HG03045 (cell line): ENCODE data around the gene CTRB2.

ENCODE experiments used
- ATAC-seq: cut with Tn5 transposase; IDR thresholded peaks from one replicate; pipeline ENCODE4 v1.9.1; 2021; ENCODE audit warnings: mild to moderate bottlenecking, moderate library complexity; ENCODE audit not compliant: unreplicated experiment

Gene CTRB2

DNA sequence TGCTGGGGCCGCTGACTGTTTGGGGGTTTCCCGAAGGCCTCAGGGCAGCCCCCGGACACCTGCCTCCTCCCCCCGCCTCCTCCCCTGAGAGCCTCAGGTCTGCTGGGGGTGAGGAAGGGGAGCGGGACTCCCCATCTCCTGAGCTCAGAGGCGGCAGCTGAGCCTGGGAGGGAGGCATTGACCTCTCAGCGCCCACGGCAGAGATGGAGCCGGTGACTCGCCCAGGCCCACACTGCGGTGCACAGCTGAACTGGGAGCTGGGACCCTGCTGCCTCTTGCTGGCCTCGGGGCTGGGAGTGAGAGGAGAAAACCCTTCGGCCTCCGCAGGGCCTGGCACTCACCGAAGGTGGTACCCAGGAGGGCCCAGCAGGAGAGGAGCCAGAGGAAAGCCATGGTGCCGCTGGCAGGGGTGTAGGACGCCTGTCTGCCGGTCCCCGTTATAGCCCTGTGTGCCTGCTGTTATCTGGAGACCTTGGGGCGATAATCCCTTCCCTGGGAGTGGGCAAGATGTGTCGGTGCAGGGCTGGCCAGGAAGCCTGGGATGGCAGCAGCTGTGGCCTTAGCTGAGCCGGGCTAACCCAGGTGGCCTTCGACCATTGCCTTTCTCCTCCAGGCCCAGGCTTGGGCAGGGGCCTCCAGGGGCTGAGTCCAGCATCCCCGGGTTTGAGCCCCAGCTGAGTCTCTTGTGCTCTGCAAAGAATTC, at the start of gene CTRB2:
Gene CTRB2, minus strand, starts transcription at position 413 of the 703 bp plus-strand sequence. Its CDS starts 20 bp downstream, at position 393.
- ATAC-seq: no peak

DNA sequence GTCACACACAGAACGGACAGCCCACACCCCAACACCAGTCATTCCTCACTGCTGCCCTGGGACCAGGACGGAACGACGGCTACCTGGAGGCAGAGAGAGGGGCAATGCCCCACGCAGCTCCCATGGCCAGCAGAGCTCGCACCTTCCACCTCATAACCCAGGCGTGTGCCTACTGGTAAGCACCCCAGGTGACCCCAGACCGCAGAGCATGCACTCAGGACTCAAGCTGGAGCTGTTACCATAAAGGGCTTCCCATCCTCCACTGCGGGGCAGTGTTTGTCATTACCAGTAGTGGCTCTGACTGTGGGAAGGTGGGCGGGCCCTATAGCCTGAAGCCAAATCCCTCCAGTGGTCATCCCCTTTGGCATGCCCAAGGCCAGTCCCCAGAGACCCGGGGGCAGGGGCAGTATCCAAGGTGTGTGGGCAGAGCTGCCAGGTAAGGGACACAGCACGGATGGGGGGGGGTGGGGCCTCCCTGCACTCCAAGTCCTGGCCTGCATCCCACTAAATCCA, 49.2 kb upstream of the CTRB2 start:
- ATAC-seq: no peak

DNA sequence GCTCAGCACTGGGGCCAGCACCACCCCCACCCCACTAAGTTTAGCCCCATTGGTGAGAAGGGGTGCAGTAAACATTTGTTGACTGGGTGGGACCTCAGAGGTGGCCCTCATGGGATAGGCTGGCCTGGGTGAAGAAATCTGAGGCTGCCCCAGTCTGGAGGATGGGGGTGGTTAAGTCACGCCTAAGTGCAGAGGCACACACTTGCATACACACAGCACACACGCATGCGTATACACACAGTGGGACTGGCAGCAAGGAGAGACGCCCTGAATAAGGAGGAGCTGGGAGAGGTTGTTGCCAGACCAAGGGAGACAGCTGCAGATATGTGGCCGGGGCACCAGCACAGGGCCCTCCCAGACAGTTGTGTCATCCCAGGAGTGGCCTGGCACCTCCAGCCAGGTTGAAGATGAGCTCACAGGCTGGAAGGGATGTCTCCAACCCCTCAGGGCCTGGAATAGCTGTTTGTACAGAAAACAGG, 47.4 kb upstream of the CTRB2 start:
- no peak for ATAC-seq

DNA sequence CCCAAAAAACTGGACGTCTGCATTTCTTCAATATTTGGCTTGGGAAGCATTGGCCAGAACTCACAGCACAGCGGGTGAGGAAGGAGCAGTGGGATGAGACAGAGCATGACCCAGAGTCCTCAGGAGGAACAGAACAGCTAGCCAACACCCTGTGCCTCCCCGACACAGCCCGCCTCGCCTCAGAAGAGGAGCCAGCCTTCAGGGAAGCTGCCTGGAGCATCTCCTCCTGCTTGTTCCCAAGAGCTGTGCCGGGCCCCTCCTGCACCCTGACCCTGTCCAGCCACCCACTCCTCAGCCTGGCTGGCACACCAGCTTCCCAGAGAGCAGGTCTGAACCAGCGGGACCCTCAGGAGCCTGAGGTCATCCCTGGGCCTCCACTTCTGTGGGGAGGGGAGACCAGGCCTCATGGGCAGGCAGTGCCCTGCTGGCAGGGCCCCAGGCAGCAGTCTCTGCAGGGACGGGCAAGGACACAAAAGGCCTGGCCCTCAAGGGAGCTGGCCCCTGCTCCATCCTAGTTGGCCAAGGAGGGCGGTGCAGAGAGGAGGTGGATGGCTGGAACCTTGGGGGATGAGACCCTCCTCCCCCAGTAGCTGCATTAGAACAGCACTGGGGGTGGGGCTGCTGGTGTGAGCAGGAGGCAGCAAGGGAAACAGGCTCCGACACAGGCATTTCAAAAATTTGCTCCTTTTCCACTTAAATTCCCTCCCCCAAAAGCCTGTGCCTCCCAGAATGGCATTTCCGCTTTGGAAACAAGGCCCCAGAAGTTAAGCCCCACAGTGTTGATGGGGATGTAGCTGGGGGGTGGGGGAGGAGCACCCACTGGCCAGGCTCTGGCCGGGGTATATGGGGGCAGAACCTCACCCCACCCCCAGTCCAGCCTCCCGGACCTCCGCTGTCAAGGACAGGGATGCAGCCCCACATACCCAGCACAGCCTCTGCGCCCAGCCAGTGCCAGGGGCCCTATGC, 46.3 kb upstream of the CTRB2 start:
- ATAC-seq: no peak

DNA sequence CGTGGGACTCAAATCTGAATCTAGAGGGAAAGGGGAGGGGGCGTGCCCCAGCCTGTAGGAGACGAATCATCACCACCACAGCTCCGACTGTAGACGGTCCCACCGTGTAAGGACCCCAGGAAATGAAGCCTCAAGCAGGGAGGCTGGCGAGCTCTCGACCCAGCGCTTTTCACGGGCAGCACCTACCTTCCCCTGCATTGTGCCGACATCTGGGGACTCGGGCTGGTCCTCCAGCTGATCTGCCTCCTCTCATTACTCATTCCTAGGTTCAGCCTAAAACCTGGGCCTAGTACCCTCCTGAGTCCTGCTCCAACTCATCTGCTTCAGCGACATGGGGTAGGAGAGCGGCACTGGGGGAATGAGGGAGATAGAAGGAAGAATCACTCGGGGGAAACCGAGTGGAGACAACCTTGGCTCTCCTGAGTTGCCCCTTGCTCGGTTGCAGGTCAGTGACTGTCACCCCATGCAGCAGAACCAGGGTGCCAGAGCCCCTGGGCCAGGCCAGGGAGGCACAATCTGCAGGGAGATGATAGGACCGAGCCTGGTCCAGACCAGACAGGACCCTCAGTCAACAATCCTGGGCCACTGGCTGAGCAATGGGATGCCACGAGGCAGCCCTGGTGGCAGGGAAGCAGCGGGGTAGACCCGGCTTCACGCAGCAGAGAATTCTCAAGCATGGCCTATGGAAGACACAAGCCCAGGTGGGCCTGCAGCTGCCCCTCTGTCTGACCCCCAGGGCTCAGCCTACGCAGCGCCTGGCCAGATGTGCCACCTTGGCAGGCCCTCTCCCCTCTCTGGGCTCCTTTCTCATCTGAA, 45.3 kb upstream of the CTRB2 start:
- no peak for ATAC-seq

DNA sequence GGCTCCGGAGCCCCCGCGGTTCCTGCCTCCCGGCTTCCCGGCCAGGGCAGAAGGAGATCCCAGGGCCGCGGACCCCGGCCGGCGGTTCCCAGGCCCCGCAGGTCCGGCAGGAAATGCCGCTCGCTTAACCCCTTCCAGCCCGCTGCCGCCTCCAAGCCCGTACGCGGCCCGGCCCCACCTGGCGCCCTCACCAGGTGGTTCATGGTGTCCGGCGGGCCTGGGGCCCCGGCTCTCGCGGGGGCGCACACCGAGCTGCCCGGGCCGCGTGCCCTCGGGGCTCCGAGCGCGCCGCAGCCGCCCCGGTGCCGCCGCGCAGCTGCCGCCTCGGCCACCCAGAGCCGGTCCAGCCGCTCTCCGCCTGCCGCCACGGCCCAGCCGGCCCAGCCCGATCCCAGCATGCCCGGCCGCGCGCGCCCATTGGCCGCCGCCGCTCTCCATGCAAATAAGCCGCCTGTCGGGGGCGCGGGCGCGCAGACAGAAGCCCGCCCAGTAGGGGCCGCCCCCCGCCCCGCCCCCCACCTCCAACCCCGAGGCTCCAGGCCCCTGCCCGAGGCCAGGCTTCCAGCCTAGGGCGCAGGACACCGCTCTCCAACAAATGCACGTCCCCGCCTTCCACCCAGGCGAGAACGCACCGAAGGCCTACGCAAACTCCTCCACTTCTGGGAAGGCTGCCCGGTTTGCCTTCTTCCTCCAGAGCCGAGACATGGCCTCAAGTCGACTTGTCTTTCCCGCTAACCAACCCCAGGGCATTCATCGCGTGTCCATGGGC, 44.5 kb upstream of the CTRB2 start, which contains the start of gene BCAR1:
Gene BCAR1, minus strand, starts transcription at position 345 of the 769 bp plus-strand sequence. Its CDS starts 142 bp downstream, at position 203.
- ATAC-seq: peak; percentile 65

DNA sequence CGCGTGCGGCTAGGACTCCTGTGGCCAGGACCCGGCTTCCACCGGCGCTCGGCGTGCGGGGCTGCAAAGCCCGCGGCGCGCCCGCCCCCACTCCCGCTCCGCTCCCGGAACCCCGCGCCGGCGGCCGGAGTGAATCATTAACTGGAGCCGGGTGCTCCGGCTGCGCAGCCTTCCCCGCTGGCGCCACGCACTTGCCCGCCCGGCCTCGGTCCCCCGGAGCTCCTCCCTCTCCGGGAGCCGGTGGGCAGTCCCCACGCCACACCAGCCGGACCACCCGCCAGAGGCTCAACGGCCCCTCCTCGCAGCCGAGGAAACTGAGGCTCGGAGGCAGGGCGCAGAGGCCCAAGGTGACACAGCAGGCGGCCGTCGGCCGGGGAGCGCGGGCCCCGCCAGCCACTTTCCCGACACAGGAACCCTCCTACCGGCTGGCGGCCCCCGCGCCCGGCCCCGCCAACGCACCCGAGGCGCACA, 43.9 kb upstream of the CTRB2 start:
- ATAC-seq: peak; percentile 41

DNA sequence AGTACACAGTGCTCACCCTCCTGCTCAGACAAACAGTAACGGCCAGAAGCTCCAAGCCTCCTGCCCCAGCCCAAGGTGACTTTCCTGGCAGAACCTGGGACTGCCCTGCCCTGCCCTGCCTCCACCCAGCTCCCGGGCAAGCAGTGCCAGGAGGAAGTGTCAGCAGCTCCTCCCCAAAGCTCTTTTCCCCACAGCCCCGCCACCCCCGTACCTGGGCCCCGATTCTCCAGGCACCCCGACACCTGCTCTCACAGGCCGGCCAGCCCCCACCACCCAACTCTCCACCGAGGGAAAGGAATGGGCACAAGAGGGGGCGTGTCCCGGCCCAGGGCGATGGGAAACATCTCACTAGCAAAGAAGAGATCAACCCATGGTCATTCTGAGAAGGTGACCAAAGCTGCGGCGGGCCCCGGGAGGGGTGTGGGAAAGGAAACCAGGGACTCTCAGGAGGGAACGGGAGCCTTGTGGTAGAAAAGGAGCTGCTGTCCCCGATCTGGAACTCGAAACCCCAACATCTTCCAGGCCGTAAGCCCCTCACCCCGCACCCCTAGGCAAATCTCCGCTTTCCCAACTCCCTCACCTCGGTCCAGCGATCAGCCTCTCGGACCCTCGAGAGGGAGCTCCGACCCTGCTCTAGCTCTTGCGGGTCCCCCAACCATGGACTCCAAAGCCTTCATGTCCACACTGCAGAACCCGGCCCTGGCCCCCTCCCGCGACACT, 43.3 kb upstream of the CTRB2 start:
- ATAC-seq: no peak

DNA sequence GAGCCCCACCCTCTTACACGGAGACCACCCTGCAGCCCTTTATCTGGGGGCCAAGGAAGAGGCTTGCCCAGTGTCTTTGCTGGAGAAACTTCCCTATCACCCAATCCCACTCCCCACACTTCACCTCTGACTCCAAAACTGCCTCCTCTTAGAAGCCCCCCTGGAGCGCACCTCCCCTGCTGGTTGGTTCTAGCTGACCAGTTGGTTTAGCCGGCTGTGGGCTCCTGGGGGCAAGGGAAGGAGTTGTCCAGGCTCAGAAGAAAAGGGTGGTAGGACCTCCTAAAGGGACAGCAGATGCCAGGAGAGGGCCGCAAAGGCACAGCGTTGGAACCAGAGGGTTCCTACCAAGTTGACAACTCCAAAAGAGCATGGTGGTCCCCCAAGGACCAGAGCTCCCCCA, 42.5 kb upstream of the CTRB2 start:
- ATAC-seq: no peak

DNA sequence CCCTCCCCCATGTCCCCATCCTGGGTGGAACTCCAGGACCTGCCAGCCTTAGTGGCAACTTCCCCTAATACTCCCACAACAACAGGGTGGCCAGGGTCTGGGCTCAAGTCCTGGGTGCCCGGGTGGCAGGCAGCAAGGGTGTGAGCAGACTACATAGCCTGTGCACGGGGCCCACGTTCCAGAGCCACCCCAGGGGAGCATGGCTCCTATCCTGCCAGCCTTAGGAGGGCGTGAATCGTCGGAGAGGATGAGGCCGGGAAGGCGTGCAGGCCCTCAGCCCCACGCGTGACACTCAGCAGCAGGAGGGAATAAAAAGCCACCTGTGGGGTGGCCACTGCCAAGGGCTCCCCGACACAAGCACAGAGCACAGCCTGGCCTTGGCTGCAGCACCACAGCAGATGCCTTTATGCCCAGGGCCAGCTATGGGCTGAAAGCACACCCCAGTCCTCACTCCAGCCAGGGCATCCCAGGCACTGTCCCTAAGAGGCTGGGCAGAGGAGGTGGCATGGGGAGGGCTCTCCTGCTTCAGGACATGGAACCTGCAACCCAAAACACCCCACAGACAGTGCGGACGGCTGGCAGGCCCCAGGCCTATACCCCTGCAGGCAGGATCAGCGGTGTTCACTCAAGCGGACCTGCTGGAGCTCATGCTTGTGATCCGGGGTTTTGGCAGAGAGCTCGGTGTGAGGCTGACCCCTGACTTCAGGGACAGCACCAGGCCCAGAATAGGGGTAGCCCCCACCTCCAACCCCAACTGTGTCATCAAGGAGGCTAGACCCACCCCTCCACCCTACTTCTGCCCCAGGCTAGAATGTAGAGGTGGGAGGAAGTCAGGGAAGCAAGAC, 41.8 kb upstream of the CTRB2 start:
- no peak for ATAC-seq

DNA sequence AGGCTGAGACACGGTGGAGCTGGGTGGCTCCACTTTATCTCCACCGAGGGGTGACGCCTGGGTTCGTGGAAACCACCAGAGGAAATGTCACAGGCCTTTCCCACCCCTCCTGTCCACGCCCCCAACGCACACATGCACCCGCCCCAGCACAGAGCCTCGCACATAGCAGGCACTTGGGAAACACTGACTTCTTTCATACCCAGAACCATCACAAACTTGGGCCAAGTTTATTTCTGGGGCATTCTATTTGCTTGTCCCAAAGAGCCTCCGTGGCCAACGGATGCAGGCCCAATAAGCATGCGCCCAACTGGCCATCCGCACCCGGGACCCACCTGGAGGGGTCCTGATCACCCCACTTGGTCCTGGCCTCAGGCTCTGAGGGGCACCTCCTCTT, 41.2 kb upstream of the CTRB2 start:
- no peak for ATAC-seq

DNA sequence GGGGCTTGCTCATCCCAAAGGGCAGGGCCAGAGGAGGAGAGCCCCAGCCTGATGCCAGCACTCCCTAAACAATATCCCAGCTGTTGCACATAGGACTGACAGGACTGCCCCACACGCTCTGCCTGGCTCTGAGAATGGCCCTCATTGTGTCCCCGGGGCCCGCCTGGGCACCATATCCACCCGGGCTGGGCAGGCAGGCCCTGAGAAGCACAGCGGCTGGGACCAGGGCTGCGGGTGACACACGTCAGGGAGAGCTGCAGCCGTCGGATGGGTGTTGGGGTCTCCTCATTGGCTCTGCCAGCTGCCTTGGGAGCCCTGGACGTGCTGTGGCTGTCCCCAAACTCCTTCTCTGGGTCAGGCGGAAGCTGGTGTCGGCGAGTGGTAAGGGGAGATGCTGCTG, 40.3 kb upstream of the CTRB2 start:
- no peak for ATAC-seq

DNA sequence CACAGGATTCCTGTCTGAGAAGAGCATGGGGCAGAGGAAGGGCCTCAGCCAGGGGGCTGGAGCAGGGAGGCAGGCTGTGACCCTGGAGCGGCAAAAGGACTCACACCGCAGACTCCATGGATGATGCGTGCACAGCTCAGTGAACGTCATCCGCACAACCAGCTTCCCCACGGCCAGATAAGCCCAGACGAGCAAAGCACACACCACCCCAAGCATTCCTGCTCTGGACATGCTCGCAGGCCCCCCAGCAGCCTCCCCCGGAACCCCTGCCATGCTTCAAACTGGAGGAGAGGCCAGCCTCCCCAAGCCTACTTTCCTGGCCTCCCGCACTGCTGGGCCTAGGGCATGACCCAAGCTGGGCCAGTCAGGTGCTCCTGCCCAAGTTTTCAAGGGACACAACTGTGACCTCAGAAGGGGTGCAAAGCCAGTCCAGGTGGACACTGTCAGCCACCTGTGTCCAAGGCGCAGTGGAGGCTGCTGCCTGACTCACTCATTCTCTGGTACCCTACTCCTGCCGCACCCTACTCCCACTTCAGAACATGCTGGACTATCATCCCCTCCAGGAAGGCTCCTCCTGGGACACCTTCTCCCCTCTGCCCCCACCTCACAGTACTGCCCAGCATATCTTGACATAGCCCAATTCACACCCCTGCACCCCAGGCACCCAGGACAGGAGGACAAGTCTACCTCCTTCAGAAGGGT, 39.7 kb upstream of the CTRB2 start:
- ATAC-seq: no peak

DNA sequence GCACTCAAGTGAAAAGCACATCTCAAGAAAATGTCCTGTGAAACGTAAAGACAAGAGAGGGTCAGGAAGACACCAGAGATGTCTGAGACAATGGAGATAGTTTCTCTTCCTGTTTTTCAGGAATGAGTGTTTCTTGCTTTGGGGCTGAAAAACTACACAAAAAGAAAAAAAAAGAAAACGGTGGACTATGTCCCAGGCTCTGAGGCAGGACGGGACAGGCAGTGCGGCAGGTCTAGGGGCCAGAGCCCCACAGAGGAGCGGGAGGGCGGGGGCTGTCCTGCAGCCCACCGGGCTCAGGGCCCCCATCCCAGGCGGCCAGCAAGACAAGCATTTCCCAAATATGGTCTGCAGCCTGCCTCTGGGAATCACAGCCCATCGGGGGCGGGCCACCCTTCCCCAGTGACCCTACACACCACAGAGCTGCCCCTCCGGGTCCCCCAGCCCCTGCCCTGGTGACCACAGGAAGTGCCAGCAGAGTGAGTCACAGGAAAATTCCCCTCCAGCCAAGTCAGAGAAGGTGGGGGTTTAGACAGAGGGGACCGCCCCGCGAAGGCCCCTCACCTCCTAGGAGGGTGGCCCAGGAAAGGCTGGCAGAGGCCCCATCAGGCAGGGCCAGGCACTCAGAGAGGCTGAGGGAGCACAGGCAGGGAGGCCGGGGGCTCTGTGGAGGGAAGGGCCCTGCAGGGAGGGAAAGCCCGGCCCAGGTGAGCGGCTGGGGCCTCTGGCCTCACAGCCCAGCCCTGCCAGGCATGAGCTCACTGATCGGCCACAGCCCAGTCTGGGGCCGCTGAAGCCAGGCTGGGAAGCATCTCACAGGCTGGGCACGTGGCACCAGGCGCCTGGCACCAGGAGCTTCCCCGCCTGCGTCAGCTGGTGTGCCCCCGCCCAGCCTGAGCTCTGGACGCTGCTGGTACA, 38.1 kb upstream of the CTRB2 start:
- peak; percentile 35 for ATAC-seq

DNA sequence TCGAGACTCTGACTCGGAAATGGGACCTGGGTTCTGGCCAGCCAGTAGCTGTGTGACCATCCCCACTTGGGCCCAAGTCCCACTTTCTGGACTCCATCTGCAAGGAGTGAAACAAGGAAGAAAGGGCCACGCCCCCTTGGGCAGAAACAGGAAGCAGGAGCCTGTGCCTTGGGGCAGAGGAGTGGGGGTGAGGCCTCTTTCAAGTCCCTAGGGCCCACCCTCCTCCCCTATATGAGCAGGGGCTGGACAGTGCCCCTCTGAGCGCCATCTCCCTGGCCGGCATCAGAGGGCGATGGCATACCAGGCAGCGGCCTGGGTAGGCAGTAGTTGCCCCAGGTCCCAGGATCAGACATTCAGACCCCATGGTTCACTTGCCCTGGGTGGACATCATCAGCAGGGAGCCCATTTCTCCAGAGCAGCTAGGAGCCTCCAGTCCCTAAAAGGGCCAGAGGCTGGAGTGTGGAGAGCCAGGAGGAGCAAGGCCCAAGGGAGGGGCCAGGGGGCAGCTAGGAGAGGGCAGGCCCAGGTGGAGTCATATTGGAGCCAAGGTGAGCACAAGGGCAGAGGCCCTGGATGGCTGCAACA, 37.4 kb upstream of the CTRB2 start:
- ATAC-seq: no peak

DNA sequence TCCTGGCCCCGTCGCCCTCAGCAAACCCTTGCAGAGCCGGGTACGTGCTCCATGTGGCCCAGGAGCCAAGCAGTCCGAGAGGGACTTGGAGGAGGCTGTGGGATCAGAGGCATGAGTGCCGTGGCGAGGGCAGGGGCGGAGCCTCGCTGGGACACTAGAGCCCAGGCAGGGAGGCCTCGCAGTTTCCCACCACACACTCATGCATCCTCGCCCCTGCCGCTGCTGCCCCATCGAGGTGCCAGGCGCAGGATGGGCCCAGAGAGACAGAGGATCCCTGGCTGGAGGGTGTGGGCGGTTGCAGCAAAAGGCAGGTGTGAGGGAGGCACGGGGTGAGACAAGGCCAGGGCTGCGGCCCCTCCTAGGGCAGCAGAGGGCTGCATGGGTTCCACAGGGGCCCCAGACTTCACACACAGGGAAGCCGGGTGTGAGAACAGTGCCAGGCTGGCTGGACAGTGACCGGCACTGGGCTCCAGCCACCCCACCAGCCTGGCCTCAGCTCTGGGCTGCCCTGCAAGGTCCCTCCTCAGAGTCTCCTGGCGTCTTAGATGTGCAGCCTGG, 36.8 kb upstream of the CTRB2 start:
- ATAC-seq: no peak
